IPS-18a (cell line): Measurements from ENCODE around the gene DDX54.

ENCODE experiments used
- H3K27ac ChIP-seq: one replicate; pipeline ENCODE4 v1.5.1; 2013; ENCODE audit warnings: low read length
- H3K27me3 ChIP-seq: one replicate; pipeline ENCODE4 v1.6.1; 2013; ENCODE audit warnings: mild to moderate bottlenecking, low read length; ENCODE audit not compliant: control insufficient read depth, insufficient read depth
- H3K36me3 ChIP-seq: one replicate; pipeline ENCODE4 v1.6.1; 2013; ENCODE audit warnings: low read depth, low read length; ENCODE audit not compliant: control insufficient read depth
- H3K4me1 ChIP-seq: one replicate; pipeline ENCODE4 v1.6.1; 2013; ENCODE audit warnings: low read depth, low read length; ENCODE audit not compliant: control insufficient read depth
- H3K4me3 ChIP-seq: one replicate; pipeline ENCODE4 v1.5.1; 2013; ENCODE audit warnings: low read length
- H3K9ac ChIP-seq: one replicate; pipeline ENCODE4 v1.6.1; 2013; ENCODE audit warnings: mild to moderate bottlenecking, low read length, moderate library complexity
- H3K9me3 ChIP-seq: one replicate; pipeline ENCODE4 v1.6.1; 2013; ENCODE audit warnings: low read depth, low read length; ENCODE audit not compliant: control insufficient read depth

DDX54 gene

GRCh38 chr12:113133666-113134065 lies 51.6 kb downstream of the DDX54 start:
- H3K27me3 ChIP-seq = peaks cover 24% of the 10 kb centered on the region
- H3K4me3 ChIP-seq = no peak overlapping the region
- H3K27ac ChIP-seq = no peak overlapping the region
- H3K4me1 ChIP-seq = peaks cover 6% of the 10 kb centered on the region
- no peak overlapping the region for H3K9ac ChIP-seq
- no peaks in the 10 kb centered on the region for H3K36me3 ChIP-seq
- no peaks in the 10 kb centered on the region for H3K9me3 ChIP-seq

DNA sequence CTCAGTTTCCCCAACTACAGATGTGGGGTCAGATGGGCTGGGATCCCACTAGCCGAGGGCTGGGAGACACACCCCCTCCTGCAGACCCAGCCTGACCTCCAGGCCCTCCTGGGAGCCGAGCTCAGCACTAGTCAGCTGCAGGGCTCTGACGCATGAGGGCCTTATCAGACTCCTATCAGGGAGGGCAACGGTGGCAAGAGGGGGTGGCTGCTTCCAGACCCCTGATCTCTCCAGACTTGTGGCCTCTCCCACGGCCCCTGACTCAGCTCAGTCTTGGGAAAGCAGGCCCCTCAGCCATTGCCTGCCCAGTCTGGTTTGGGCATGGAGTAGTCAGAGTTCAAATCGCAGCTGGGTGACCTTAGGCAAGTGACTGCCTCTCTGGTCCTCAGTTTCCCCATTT lies 52.2 kb downstream of the DDX54 start:
- Histone ChIP-seq H3K27ac (no peak overlapping the region), H3K9ac (no peak overlapping the region)

GRCh38 chr12:113131556-113131955 lies 53.7 kb downstream of the DDX54 start:
- no peak overlapping the region for H3K27ac ChIP-seq
- no peak overlapping the region for H3K4me3 ChIP-seq
- H3K27me3 ChIP-seq = peaks cover 20% of the 10 kb centered on the region
- peaks cover 6% of the 10 kb centered on the region for H3K4me1 ChIP-seq
- H3K9me3 ChIP-seq = no peaks in the 10 kb centered on the region
- H3K9ac ChIP-seq = no peak overlapping the region
- H3K36me3 ChIP-seq = no peaks in the 10 kb centered on the region

More for the DNA sequence above, 52.2 kb downstream of the DDX54 start:
- Histone ChIP-seq H3K4me3 (no peak overlapping the region), H3K9me3 (no peaks in the 10 kb centered on the region), H3K4me1 (peaks cover 6% of the 10 kb centered on the region), H3K36me3 (no peaks in the 10 kb centered on the region), H3K27me3 (peaks cover 24% of the 10 kb centered on the region)

DNA sequence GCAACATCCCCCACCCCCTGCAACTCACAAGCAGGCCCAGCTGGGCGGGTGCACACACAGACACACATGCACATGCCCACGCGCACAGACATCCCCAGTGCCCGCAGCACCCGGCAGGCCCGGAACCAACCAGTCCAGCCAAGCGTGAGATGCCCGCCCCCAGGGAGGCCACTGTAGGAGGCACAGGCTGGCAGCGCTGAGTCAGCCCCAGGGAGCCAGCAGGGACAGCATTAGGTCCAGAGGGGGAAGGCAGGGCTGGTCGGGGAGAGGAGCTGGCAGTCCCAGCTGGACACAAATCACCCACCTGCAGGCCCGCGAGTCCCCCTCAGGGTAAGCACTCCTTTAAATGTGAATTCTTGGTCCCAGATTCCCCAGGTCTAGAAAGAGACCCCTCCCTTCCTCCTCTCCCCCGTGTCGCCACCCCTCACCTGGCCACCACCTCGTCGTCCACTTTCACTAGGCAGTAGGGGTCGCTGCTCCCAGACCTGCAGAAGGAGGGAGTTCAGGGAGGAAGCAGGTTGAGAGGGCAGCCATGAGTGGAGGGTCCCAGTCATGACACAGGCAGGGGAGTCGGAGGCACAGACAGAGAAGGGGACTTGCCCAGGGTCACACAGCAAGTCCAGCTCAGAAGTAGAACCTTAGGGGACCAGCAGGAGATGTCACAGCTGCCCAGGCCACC lies 54.7 kb downstream of the DDX54 start:
- Histone ChIP-seq H3K4me1 (no peaks in the 10 kb centered on the region), H3K27ac (no peak overlapping the region), H3K9me3 (no peaks in the 10 kb centered on the region), H3K27me3 (peaks cover 15% of the 10 kb centered on the region), H3K36me3 (no peaks in the 10 kb centered on the region), H3K9ac (no peak overlapping the region), H3K4me3 (no peak overlapping the region)

GRCh38 chr12:113129664-113130456 lies 55.4 kb downstream of the DDX54 start:
- H3K4me3 ChIP-seq = no peak overlapping the region
- H3K4me1 ChIP-seq = no peaks in the 10 kb centered on the region
- no peak overlapping the region for H3K9ac ChIP-seq
- H3K9me3 ChIP-seq = no peaks in the 10 kb centered on the region
- H3K27me3 ChIP-seq = peaks cover 9% of the 10 kb centered on the region
- H3K36me3 ChIP-seq = no peaks in the 10 kb centered on the region
- H3K27ac ChIP-seq = no peak overlapping the region

DNA sequence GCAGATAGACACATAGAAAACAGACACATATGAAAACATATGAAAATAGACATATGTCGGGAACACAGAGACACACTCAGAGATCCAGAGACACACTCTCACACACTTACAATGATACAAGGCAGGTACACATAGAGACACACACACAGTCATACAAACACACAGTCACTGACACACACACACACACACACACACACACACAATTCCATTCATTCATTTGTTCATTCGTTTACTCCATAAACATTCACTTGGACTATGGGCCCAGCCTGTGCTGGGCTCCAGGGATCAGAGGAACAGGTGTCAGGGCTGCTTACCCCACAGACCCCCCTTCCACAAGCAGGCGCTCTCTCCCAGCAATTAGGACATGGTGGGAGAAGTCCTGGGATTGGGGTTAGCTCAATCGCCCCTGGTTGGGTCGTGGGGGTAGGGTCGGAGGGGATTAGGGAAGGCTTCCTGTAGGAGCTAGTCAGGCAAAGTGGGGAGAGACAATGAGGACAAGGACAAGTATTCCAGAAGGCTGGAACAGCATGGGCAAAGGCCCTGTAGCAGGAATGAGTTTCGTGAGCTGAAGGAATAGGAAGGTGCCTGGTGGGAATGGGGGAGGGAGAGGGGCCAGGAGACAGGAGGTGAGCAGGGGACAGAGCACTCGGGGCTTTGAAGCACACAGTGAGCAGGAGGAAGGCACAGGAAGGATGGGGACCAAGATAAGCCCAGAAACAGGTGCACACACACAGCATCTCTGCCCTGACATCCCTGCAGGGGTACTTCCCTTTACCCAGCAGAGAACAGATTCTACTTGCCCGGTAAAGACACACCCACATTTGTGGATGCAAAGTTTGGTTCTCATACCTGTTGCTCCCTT lies 56.2 kb downstream of the DDX54 start:
- H3K9ac ChIP-seq = no peak overlapping the region
- no peaks in the 10 kb centered on the region for H3K36me3 ChIP-seq
- no peaks in the 10 kb centered on the region for H3K9me3 ChIP-seq
- H3K27ac ChIP-seq = no peak overlapping the region
- H3K4me1 ChIP-seq = no peaks in the 10 kb centered on the region
- H3K27me3 ChIP-seq = peaks cover under 1% of the 10 kb centered on the region
- H3K4me3 ChIP-seq = no peak overlapping the region

GRCh38 chr12:113127791-113128199 lies 57.5 kb downstream of the DDX54 start:
- H3K9ac ChIP-seq = no peak overlapping the region
- H3K27me3 ChIP-seq = no peaks in the 10 kb centered on the region
- H3K36me3 ChIP-seq = no peaks in the 10 kb centered on the region
- no peaks in the 10 kb centered on the region for H3K4me1 ChIP-seq
- no peaks in the 10 kb centered on the region for H3K9me3 ChIP-seq
- H3K27ac ChIP-seq = no peak overlapping the region
- no peak overlapping the region for H3K4me3 ChIP-seq

- Histone ChIP-seq H3K9ac (no peak overlapping the region), H3K9me3 (no peaks in the 10 kb centered on the region), H3K4me1 (no peaks in the 10 kb centered on the region), H3K27me3 (no peaks in the 10 kb centered on the region), H3K27ac (no peak overlapping the region), H3K36me3 (no peaks in the 10 kb centered on the region), H3K4me3 (no peak overlapping the region)
Measured at GRCh38 chr12:113120670-113121370, 64.5 kb downstream of the DDX54 start.

DNA sequence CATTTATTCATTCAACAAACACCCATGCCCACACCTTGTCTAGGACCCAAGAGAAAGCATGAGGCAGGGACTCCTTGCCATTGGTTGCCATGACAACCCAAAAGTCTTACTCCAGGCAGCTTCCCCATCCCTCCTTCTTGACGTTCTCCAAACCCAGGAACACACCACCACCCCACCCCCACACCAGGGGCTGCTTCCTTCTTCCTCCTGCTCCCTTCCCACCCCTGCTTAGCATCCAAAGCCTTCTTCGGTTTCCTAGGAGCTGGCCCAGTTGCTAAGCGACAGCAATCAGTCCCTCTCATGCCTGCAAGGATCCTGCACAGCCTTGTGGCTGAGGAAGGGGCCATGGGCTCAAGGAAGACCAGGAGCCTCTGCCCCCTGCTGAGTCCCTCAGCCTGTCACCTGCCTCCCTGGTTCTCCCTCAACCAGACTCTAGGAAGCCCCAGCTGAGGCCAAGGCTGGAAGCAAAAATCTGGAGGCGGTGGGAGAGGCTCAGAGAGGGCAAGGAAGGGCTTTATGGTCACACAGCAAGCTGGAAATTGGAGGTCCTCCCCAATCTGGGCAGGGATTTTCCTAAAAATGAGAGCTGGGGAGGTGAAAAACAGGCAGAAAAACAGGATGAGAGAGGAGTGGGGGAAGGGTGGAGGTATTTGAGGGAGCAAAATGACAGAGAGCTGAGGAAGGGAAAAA lies 65.2 kb downstream of the DDX54 start:
- Histone ChIP-seq H3K36me3 (no peaks in the 10 kb centered on the region), H3K27ac (no peak overlapping the region), H3K9me3 (no peaks in the 10 kb centered on the region), H3K27me3 (no peaks in the 10 kb centered on the region), H3K9ac (no peak overlapping the region), H3K4me1 (no peaks in the 10 kb centered on the region), H3K4me3 (no peak overlapping the region)

- Histone ChIP-seq H3K9ac (no peak overlapping the region), H3K4me3 (no peak overlapping the region), H3K27me3 (no peaks in the 10 kb centered on the region), H3K36me3 (no peaks in the 10 kb centered on the region), H3K27ac (no peak overlapping the region), H3K4me1 (no peaks in the 10 kb centered on the region), H3K9me3 (no peaks in the 10 kb centered on the region)
Measured at GRCh38 chr12:113118142-113118541, 67.1 kb downstream of the DDX54 start.
